BJ (cell line): ENCODE results near the gene ZKSCAN1. TPM values are rescaled to one million over a fixed set of nuclear protein-coding genes. Genes with fewer than 3 reads are reported as not detected.

Source experiments
- CTCF ChIA-PET: fragments of 350-600 bp; formaldehyde crosslinking; extraction: SDS; loops from one replicate; lab custom pipeline; 2021; ENCODE audit warnings: antibody characterized with exemption, inconsistent platforms; lab: Yijun Ruan, JAX
- POLR2A ChIA-PET: fragments of 300-600 bp; sonication (Branson Sonifier 250); formaldehyde crosslinking; extraction: SDS; loops from one replicate; lab custom pipeline; 2021; ENCODE audit warnings: antibody characterized with exemption; lab: Charles Lee
- DNase-seq: peaks from one replicate; pipeline ENCODE4 v3.0.0-alpha.2; 2011; ENCODE audit warnings: low read depth
- H3K27me3 ChIP-seq: 2 replicates; pipeline ENCODE4 v1.6.0; 2011; ENCODE audit warnings: low read length; ENCODE audit not compliant: control insufficient read depth, insufficient read depth
- H3K36me3 ChIP-seq: 2 replicates; pipeline ENCODE4 v1.5.1; 2011; ENCODE audit warnings: low read length; ENCODE audit not compliant: control insufficient read depth, insufficient read depth
- H3K4me3 ChIP-seq: 2 replicates; pipeline ENCODE4 v1.5.1; 2011; ENCODE audit warnings: low read depth, mild to moderate bottlenecking, control low read depth, low read length
- polyA plus RNA-seq: library from polyadenylated mRNA; depleted of rRNA; stranded (reverse); fragments of >200 nt; gene quantifications from 2 replicates; pipeline ENCODE4 v1.2.3, GENCODE V29; 2011
- TF ChIP-seq, protein P1 (sequence below): IDR thresholded peaks from 2 replicates; pipeline ENCODE4 v1.5.1; 2011; ENCODE audit warnings: low read depth, mild to moderate bottlenecking, control low read depth, inconsistent platforms, low read length, moderate library complexity; ENCODE audit not compliant: insufficient read depth

The ZKSCAN1 gene
- polyA plus RNA-seq, 1 experiment, result 24.5 TPM

DNA sequence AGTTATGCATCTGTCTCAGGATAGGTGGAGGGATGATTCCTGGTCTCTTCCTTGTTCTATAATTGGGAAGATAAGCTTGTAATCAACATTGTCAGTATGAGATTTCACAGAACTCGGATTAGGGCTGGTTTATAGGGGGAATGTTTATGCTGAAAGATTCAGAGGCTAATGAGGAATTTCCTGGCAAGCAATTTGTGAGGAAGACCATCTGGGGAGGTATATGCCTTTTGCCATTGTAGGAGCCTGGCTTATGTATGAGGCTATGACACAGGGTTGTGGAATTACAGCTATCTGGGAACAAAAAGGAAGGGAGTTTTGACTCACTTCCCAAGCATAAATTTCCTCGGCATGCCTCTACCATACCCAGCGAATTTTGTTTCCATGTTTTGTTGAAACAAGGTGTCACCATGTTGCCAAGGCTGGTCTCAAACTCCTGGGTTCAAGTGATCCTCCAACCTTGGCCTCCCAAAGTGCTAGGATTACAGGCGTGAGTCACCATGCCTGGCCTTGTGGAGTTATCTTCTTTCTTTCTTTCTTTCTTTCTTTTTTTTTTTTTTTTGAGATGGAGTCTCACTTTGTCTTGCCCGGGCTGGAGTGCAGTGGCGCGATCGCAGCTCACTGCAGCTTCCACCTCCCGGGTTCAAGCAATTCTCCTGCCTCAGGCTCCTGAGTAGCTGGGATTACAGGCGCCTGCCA lies 71.8 kb downstream of the ZKSCAN1 start:
- no peak overlapping the region for H3K4me3 ChIP-seq
- DNase-seq, result peak; percentile 97
- CTCF ChIA-PET, result interaction anchor here (1.0 kb wide), 1 partner anchor 41 kb away, joined by 4 read pairs; no protein-coding TSS in a partner anchor
- H3K27me3 ChIP-seq, result no peaks in the 10 kb centered on the region
- TF ChIP-seq, protein P1, sequence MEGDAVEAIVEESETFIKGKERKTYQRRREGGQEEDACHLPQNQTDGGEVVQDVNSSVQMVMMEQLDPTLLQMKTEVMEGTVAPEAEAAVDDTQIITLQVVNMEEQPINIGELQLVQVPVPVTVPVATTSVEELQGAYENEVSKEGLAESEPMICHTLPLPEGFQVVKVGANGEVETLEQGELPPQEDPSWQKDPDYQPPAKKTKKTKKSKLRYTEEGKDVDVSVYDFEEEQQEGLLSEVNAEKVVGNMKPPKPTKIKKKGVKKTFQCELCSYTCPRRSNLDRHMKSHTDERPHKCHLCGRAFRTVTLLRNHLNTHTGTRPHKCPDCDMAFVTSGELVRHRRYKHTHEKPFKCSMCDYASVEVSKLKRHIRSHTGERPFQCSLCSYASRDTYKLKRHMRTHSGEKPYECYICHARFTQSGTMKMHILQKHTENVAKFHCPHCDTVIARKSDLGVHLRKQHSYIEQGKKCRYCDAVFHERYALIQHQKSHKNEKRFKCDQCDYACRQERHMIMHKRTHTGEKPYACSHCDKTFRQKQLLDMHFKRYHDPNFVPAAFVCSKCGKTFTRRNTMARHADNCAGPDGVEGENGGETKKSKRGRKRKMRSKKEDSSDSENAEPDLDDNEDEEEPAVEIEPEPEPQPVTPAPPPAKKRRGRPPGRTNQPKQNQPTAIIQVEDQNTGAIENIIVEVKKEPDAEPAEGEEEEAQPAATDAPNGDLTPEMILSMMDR, result no peak
- peaks cover 16% of the 10 kb centered on the region for H3K36me3 ChIP-seq
- POLR2A ChIA-PET, result interaction anchor here (0.6 to 0.8 kb wide), 4 partner anchors 13 to 1488 kb away, joined by 3 to 12 read pairs (median 3); partner anchors contain the start of gene AP4M1

DNA sequence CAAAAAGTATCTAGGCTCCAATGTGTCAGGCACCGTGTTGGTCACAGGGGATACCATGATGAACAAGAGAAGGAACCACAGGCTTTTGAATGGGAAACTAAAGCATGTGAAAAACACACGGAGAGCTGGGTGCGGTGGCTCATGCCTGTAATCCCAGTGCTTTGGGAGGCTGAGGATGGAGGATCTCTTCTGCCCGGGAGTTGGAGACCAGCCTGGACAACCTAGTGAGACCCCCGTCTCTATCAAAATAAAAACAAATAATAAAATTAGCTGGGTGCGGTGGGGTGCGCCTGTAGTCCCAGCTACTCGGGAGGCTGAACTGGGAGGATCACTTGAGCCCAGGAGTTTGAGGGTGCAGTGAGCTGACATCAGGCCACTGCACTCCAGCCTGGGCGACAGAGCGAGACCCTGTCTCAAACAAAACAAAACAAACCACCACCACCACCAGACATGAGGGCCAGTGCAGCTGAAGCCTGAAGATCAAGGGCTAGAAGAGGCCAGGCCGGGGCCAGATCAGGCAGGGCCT lies 72.8 kb downstream of the ZKSCAN1 start:
- TF ChIP-seq, protein P1, result no peak
- POLR2A ChIA-PET, result interaction anchor here (0.6 to 0.8 kb wide), 2 partner anchors 12 to 89 kb away, joined by 3 to 8 read pairs; partner anchors contain the start of gene STAG3

DNA sequence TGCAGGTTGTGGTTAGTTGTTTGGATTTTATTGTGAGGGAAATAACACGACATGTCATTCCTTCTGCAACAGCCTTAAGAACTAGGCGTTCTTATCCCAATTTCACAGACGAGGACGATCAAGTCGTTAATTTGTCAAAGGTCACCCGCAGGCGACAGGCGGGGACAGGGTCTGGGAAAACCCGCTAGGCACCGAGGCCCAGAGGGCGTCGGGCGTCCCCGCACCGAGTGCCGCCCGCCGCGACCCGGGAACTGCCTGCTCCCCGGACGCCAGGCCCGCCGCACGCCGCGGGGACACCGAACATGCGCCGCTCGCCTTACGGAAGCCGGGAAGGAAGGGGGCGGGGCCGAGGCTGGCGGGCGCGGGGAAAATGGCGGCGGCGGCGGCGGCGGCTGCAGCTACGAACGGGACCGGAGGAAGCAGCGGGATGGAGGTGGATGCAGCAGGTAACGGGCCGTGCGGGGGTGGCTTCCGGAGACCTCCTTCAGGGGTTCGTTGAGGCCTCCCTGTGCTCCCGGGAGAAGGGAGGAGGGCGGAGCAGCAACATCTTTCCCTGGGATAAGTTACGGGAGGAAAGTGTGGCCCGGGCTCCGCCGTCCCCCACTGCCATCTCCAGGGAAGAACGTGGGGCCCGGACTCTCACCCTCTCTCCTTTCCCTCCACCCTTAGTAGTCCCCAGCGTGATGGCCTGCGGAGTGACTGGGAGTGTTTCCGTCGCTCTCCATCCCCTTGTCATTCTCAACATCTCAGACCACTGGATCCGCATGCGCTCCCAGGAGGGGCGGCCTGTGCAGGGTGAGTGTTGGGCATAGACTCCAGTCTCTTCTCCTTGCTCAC lies 73.4 kb downstream of the ZKSCAN1 start, which contains the start of gene COPS6:
TSS of gene COPS6 (plus strand) at position 349 of the 837 bp plus-strand sequence. CDS start at position 371, 22 bp downstream.
- DNase-seq, result no peak
- ChIA-PET CTCF (interaction anchor here (0.8 to 1.3 kb wide), 4 partner anchors 11 to 90 kb away, joined by 3 to 6 read pairs (median 4); no protein-coding TSS in a partner anchor), POLR2A (interaction anchor here (0.6 to 0.8 kb wide), 2 partner anchors 12 to 89 kb away, joined by 3 to 8 read pairs; partner anchors contain the start of gene STAG3)
- H3K4me3 ChIP-seq, result peak within 1 kb of the TSS; percentile 89
- H3K36me3 ChIP-seq, result peaks cover 30% of the 10 kb centered on the region
- H3K27me3 ChIP-seq, result no peaks in the 10 kb centered on the region
- TF ChIP-seq, protein P1, result no peak

More for the DNA sequence above, 72.8 kb downstream of the ZKSCAN1 start:
- H3K36me3 ChIP-seq, result peaks cover 23% of the 10 kb centered on the region
- CTCF ChIA-PET, result interaction anchor here (0.8 to 1.2 kb wide), 2 partner anchors 11 to 14 kb away, joined by 3 to 4 read pairs; no protein-coding TSS in a partner anchor
- H3K27me3 ChIP-seq, result no peaks in the 10 kb centered on the region
- DNase-seq, result no peak
- H3K4me3 ChIP-seq, result peak overlapping the region; percentile 89

DNA sequence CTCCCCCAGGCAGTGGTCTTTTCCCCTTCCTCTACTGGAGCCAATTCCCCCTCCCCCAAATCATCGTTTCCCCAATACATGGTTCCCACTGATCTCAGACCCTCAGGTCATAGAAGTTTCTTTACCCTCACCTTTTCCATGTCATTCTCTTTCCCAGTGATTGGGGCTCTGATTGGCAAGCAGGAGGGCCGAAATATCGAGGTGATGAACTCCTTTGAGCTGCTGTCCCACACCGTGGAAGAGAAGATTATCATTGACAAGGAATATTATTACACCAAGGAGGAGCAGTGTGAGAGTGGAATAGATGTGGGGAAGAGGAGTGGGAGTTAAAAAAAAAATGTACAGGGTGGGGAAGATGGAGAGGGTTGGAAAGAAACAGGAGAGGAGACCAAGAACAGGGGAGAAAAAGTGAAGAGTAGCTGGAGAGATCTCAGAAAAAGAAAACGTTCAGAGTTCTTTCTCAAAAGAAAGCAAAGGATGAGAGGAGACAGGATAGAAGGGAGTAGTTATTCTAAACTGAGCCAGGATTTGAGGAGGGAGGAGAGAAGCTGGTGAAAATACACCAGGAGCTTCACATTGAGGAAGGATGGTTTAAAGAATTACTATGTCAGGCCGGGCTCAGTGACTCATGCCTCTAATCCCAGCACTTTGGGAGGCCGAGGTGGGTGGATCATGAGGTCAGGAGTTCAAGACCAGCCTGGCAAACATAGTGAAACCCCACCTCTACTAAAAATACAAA lies 74.2 kb downstream of the ZKSCAN1 start:
- H3K36me3 ChIP-seq, result peaks cover 34% of the 10 kb centered on the region

More for the DNA sequence above, 74.2 kb downstream of the ZKSCAN1 start:
- POLR2A ChIA-PET, result interaction anchor here (0.5 kb wide), 1 partner anchor 96 kb away, joined by 22 read pairs; no protein-coding TSS in a partner anchor
- DNase-seq, result no peak
- Histone ChIP-seq H3K27me3 (no peaks in the 10 kb centered on the region), H3K4me3 (peak overlapping the region; percentile 89)
- TF ChIP-seq, protein P1, result no peak
- CTCF ChIA-PET, result interaction anchor here (0.6 to 1.3 kb wide), 3 partner anchors 10 to 355 kb away, joined by 3 to 6 read pairs (median 3); no protein-coding TSS in a partner anchor
